H9 (cell line): Measurements from ENCODE around the gene TTC28. TPM values are rescaled to one million over a fixed set of nuclear protein-coding genes. Genes with fewer than 3 reads are reported as not detected.

ENCODE experiments used
- DNase-seq: peaks from one replicate; pipeline ENCODE4 v3.0.0-alpha.2; 2017
- H2AFZ ChIP-seq: one replicate; pipeline ENCODE4 v1.6.1; 2013; ENCODE audit warnings: mild to moderate bottlenecking, low read length, control low read depth, moderate library complexity
- H2AK5ac ChIP-seq: 2 replicates; pipeline ENCODE4 v1.6.1; 2013; ENCODE audit warnings: low read length, control low read depth, mixed read lengths; ENCODE audit not compliant: insufficient read length
- H2BK120ac ChIP-seq: one replicate; pipeline ENCODE4 v1.6.1; 2013; ENCODE audit warnings: low read depth, mild to moderate bottlenecking, low read length, control low read depth, inconsistent platforms; ENCODE audit not compliant: poor library complexity, severe bottlenecking
- H2BK12ac ChIP-seq: 2 replicates; pipeline ENCODE4 v1.6.1; 2013; ENCODE audit warnings: low read length, control low read depth, mixed read lengths, low read depth; ENCODE audit not compliant: insufficient read length
- H2BK15ac ChIP-seq: 2 replicates; pipeline ENCODE4 v1.6.1; 2013; ENCODE audit warnings: low read depth, low read length, control low read depth
- H2BK20ac ChIP-seq: one replicate; pipeline ENCODE4 v1.6.1; 2013; ENCODE audit warnings: low read depth, mild to moderate bottlenecking, low read length, control low read depth, inconsistent platforms; ENCODE audit not compliant: poor library complexity, severe bottlenecking
- H2BK5ac ChIP-seq: 2 replicates; pipeline ENCODE4 v1.6.1; 2013; ENCODE audit warnings: low read length, control low read depth, mixed read lengths; ENCODE audit not compliant: insufficient read length
- H3K14ac ChIP-seq: 2 replicates; pipeline ENCODE4 v1.6.1; 2013; ENCODE audit warnings: low read length, control low read depth; ENCODE audit not compliant: insufficient read depth
- H3K18ac ChIP-seq: 2 replicates; pipeline ENCODE4 v1.6.1; 2013; ENCODE audit warnings: low read depth, mild to moderate bottlenecking, mixed read lengths, low read length, control low read depth; ENCODE audit not compliant: insufficient read length
- H3K23ac ChIP-seq: 2 replicates; pipeline ENCODE4 v1.6.1; 2013; ENCODE audit warnings: low read length, control low read depth, mixed read lengths, low read depth; ENCODE audit not compliant: insufficient read length
- H3K23me2 ChIP-seq: 2 replicates; pipeline ENCODE4 v1.6.1; 2013; ENCODE audit warnings: low read depth, mild to moderate bottlenecking, mixed read lengths, low read length, control low read depth; ENCODE audit not compliant: insufficient read length, poor library complexity, severe bottlenecking
- H3K27ac ChIP-seq: 2 replicates; pipeline ENCODE4 v1.5.1; 2013; ENCODE audit warnings: low read length, control low read depth, mixed read lengths, low read depth; ENCODE audit not compliant: insufficient read length
- H3K27me3 ChIP-seq: 2 replicates; pipeline ENCODE4 v1.6.1; 2013; ENCODE audit warnings: low read length, control low read depth, inconsistent platforms; ENCODE audit not compliant: insufficient read depth
- H3K4ac ChIP-seq: 2 replicates; pipeline ENCODE4 v1.6.1; 2013; ENCODE audit warnings: low read depth, mild to moderate bottlenecking, control low read depth, inconsistent platforms, low read length, moderate library complexity
- H3K4me1 ChIP-seq: 2 replicates; pipeline ENCODE4 v1.6.1; 2013; ENCODE audit warnings: low read length, control low read depth, inconsistent platforms; ENCODE audit not compliant: insufficient read depth
- H3K4me2 ChIP-seq: 2 replicates; pipeline ENCODE4 v1.6.1; 2013; ENCODE audit warnings: low read length, control low read depth, mixed read lengths; ENCODE audit not compliant: insufficient read length, insufficient read depth
- H3K56ac ChIP-seq: 2 replicates; pipeline ENCODE4 v1.6.1; 2013; ENCODE audit warnings: low read depth, mild to moderate bottlenecking, mixed read lengths, low read length, control low read depth; ENCODE audit not compliant: insufficient read length
- H3K79me1 ChIP-seq: 2 replicates; pipeline ENCODE4 v1.6.1; 2013; ENCODE audit warnings: low read depth, mild to moderate bottlenecking, moderate library complexity, low read length, control low read depth, inconsistent platforms; ENCODE audit not compliant: insufficient read depth, poor library complexity, severe bottlenecking
- H3K79me2 ChIP-seq: 2 replicates; pipeline ENCODE4 v1.6.1; 2013; ENCODE audit warnings: low read length, control low read depth, inconsistent platforms; ENCODE audit not compliant: insufficient read depth
- H3K9ac ChIP-seq: 2 replicates; pipeline ENCODE4 v1.6.1; 2013; ENCODE audit warnings: low read length, control low read depth, mixed read lengths; ENCODE audit not compliant: insufficient read length; ENCODE audit errors: extremely low read depth
- H3K9me3 ChIP-seq: one replicate; pipeline ENCODE4 v1.6.1; 2013; ENCODE audit warnings: low read depth, low read length, inconsistent platforms; ENCODE audit not compliant: control insufficient read depth
- H3T11ph ChIP-seq: one replicate; pipeline ENCODE4 v1.6.1; 2013; ENCODE audit warnings: mild to moderate bottlenecking, low read length, control low read depth, inconsistent platforms
- H4K20me1 ChIP-seq: one replicate; pipeline ENCODE4 v1.6.1; 2013; ENCODE audit not compliant: control insufficient read depth, insufficient read length, insufficient read depth
- H4K5ac ChIP-seq: 2 replicates; pipeline ENCODE4 v1.6.1; 2013; ENCODE audit warnings: low read depth, mild to moderate bottlenecking, mixed read lengths, low read length, control low read depth; ENCODE audit not compliant: insufficient read length
- H4K8ac ChIP-seq: replicated peaks from 2 replicates; pipeline ENCODE4 v1.6.1; 2013; ENCODE audit warnings: low read length, control low read depth, mixed read lengths, low read depth; ENCODE audit not compliant: insufficient read length
- H4K91ac ChIP-seq: 2 replicates; pipeline ENCODE4 v1.6.1; 2013; ENCODE audit warnings: low read depth, mild to moderate bottlenecking, moderate library complexity, mixed read lengths, low read length, control low read depth; ENCODE audit not compliant: insufficient read length
- H3K27ac Mint-ChIP-seq, 3 experiments: 2 replicates in 2 of 3; 3 replicates in 1 of 3; pipeline ENCODE4 v1.8.0; 2020 to 2021; ENCODE audit warnings: mixed read lengths in 3 of 3, mild to moderate bottlenecking in 1 of 3, moderate library complexity in 1 of 3
- H3K27me3 Mint-ChIP-seq: 2 replicates; pipeline ENCODE4 v1.8.0; 2021; ENCODE audit warnings: low read depth, mild to moderate bottlenecking, moderate library complexity, mixed read lengths
- H3K36me3 Mint-ChIP-seq, 3 experiments: 2 replicates in 2 of 3; 3 replicates in 1 of 3; pipeline ENCODE4 v1.8.0; 2020 to 2021; ENCODE audit warnings: low read depth in 3 of 3, mixed read lengths in 3 of 3; ENCODE audit not compliant: insufficient read depth in 1 of 3
- H3K4me1 Mint-ChIP-seq, 2 experiments: 2 replicates each; pipeline ENCODE4 v1.8.0; 2020; ENCODE audit warnings: mixed read lengths in 2 of 2
- H3K4me3 Mint-ChIP-seq, 2 experiments: 2 replicates in 1 of 2; 3 replicates in 1 of 2; pipeline ENCODE4 v1.8.0; 2020 to 2021; ENCODE audit warnings: mild to moderate bottlenecking in 2 of 2, mixed read lengths in 2 of 2, moderate library complexity in 1 of 2
- H3K9me3 Mint-ChIP-seq, 2 experiments: 2 replicates in 1 of 2; 3 replicates in 1 of 2; pipeline ENCODE4 v1.8.0; 2020; ENCODE audit warnings: mild to moderate bottlenecking in 2 of 2, mixed read lengths in 2 of 2, moderate library complexity in 1 of 2
- WGBS: extraction: QIAGEN DNeasy Blood & Tissue Kit; methylation state at CpG from one replicate; pipeline ENCODE4 v1.1.7; 2013; ENCODE audit warnings: missing lambda C conversion rate, low lambda C conversion rate, mixed read lengths; ENCODE audit not compliant: insufficient read length; ENCODE audit errors: extremely low coverage; 5-methylcytosine and 5-hydroxymethylcytosine counted together
- total RNA-seq: library from RNA; stranded (reverse); gene quantifications from 2 replicates; pipeline ENCODE4 v1.2.1, GENCODE V29; 2021
- TF ChIP-seq, protein P1 (sequence below): fragments of 200-600 bp; sonication (generic); conservative IDR thresholded peaks from 3 replicates; pipeline ENCODE4 v1.8.0; 2021; ENCODE audit warnings: antibody characterized with exemption, mild to moderate bottlenecking

TTC28 gene
- total RNA-seq, 1 experiment from 2014 or later = 13.6 TPM

- Histone ChIP-seq H3K4me1 (peaks cover 12% of the 10 kb centered on the region; the same call in 1 of the 2 replicates), H2BK5ac (no peak overlapping the region), H3K27ac (no peak overlapping the region), H2BK15ac (no peak overlapping the region), H2AFZ (no peak overlapping the region), H3K56ac (no peak overlapping the region), H2AK5ac (no peak overlapping the region), H2BK12ac (no peak overlapping the region), H3K14ac (no peak overlapping the region), H3K4ac (no peak overlapping the region), H3K79me2 (no peaks in the 10 kb centered on the region), H3K27me3 (no peaks in the 10 kb centered on the region), H3T11ph (no peak overlapping the region), H4K8ac (no peak overlapping the region), H4K5ac (no peak overlapping the region), H4K20me1 (no peaks in the 10 kb centered on the region), H3K18ac (no peak overlapping the region), H3K23ac (no peak overlapping the region), H4K91ac (no peak overlapping the region), H3K79me1 (no peaks in the 10 kb centered on the region), H3K23me2 (no peaks in the 10 kb centered on the region), H2BK120ac (no peak overlapping the region), H3K4me2 (no peak overlapping the region), H3K9ac (no peak overlapping the region), H2BK20ac (no peak overlapping the region), H3K9me3 (no peaks in the 10 kb centered on the region)
- no peaks in the 10 kb centered on the region; the same call in 1 of the 2 replicates for H3K27me3 Mint-ChIP-seq
- no peak overlapping the region for H3K4me3 Mint-ChIP-seq
- H3K27ac Mint-ChIP-seq = no peak overlapping the region
- no CpG with 5 or more reads among the region's 2 CpGs for WGBS
- peaks cover 29 to 34% of the 10 kb centered on the region in 2 experiments for H3K4me1 Mint-ChIP-seq
- TF ChIP-seq, protein P1, sequence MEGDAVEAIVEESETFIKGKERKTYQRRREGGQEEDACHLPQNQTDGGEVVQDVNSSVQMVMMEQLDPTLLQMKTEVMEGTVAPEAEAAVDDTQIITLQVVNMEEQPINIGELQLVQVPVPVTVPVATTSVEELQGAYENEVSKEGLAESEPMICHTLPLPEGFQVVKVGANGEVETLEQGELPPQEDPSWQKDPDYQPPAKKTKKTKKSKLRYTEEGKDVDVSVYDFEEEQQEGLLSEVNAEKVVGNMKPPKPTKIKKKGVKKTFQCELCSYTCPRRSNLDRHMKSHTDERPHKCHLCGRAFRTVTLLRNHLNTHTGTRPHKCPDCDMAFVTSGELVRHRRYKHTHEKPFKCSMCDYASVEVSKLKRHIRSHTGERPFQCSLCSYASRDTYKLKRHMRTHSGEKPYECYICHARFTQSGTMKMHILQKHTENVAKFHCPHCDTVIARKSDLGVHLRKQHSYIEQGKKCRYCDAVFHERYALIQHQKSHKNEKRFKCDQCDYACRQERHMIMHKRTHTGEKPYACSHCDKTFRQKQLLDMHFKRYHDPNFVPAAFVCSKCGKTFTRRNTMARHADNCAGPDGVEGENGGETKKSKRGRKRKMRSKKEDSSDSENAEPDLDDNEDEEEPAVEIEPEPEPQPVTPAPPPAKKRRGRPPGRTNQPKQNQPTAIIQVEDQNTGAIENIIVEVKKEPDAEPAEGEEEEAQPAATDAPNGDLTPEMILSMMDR = no peak
- no peak for DNase-seq
- H3K9me3 Mint-ChIP-seq = no peaks in the 10 kb centered on the region
- no peaks in the 10 kb centered on the region; a peak in 1 of 7 replicates for H3K36me3 Mint-ChIP-seq
These were observed 553.8 kb downstream of the TTC28 start for GRCh38 chr22:28125799-28126198.
